K562 (cell line): ENCODE measurements around the gene LRMDA. TPM values are rescaled to one million over a fixed set of nuclear protein-coding genes. Genes with fewer than 3 reads are reported as not detected.

ENCODE experiments used
- ATAC-seq: fragments of 200-7000 bp; cut with Tn5 transposase; 3 replicates; pipeline ENCODE4 v1.9.1; 2020; ENCODE audit warnings: moderate library complexity
- BruUV-seq: library from RNA; stranded (reverse); fragments of 400-500 nt; replicated peaks from 2 replicates; lab custom pipeline; 2021; lab: Mats Ljungman, UMichigan
- CTCF ChIA-PET: fragments of 300-600 bp; formaldehyde crosslinking; extraction: SDS; loops from one replicate; lab custom pipeline; 2021; ENCODE audit warnings: low intra/inter-chr PET ratio; lab: Yijun Ruan, JAX
- POLR2A ChIA-PET: fragments of 300-600, 350-650 bp; sonication (Branson Sonifier 250); formaldehyde crosslinking; extraction: SDS; loops from one replicate; lab custom pipeline; 2021; ENCODE audit warnings: antibody characterized with exemption, inconsistent platforms; lab: Yijun Ruan, JAX
- DNase-seq, 4 experiments: peaks; one replicate each; pipeline versions ENCODE4 v3.0.0 to v3.0.0-alpha.2; 2011 to 2018; ENCODE audit warnings: low spot score in 3 of 4, mixed read lengths in 3 of 4; ENCODE audit errors: extremely low read depth in 1 of 4
- FAIRE-seq: peaks from 2 replicates; lab custom pipeline; 2011; peaks lifted over from hg19 to GRCh38; lab: Jason Lieb, UNC
- H2AFZ ChIP-seq: 2 replicates; pipeline ENCODE4 v1.6.0; 2011; ENCODE audit warnings: low read depth, low read length, control low read depth, inconsistent platforms
- H3K27ac ChIP-seq: fragments of 200-600 bp; 3 replicates; pipeline ENCODE4 v1.8.0; 2011; ENCODE audit warnings: low read depth, mild to moderate bottlenecking, control low read depth, inconsistent platforms, low read length, moderate library complexity, mixed read lengths; ENCODE audit errors: extremely low read depth
- H3K27me3 ChIP-seq, 2 experiments: fragments of 300-600 bp in 1 of 2; 2 replicates in 1 of 2; 3 replicates in 1 of 2; pipeline versions ENCODE4 v1.6.0 to v1.8.0; 2011; ENCODE audit warnings: inconsistent platforms in 2 of 2, low read length in 2 of 2, mild to moderate bottlenecking in 1 of 2, mixed read lengths in 1 of 2, moderate library complexity in 1 of 2; ENCODE audit not compliant: control insufficient read depth in 2 of 2, insufficient read depth in 2 of 2
- H3K36me3 ChIP-seq: fragments of 300-600 bp; 3 replicates; pipeline ENCODE4 v1.8.0; 2011; ENCODE audit warnings: mild to moderate bottlenecking, low read length, inconsistent platforms; ENCODE audit not compliant: control insufficient read depth, insufficient read depth
- H3K4me1 ChIP-seq, 2 experiments: fragments of 200-600 bp in 1 of 2; replicated peaks in 1 of 2; 2 replicates in 1 of 2; 3 replicates in 1 of 2; pipeline versions ENCODE4 v1.5.1 to v1.8.0; 2011; ENCODE audit warnings: inconsistent platforms in 2 of 2, low read length in 2 of 2, mild to moderate bottlenecking in 1 of 2, mixed read lengths in 1 of 2, moderate library complexity in 1 of 2; ENCODE audit not compliant: control insufficient read depth in 2 of 2, insufficient read depth in 2 of 2
- H3K4me2 ChIP-seq: 2 replicates; pipeline ENCODE4 v1.6.1; 2011; ENCODE audit warnings: low read length, control low read depth, inconsistent platforms, mixed read lengths; ENCODE audit not compliant: insufficient read depth
- H3K4me3 ChIP-seq: fragments of 200-600 bp; sonication (generic), shearing (Covaris generic); 2 replicates; pipeline ENCODE4 v1.5.1; 2016; ENCODE audit warnings: control low read depth, inconsistent platforms
- H3K79me2 ChIP-seq: fragments of 200-600 bp; 3 replicates; pipeline ENCODE4 v1.8.0; 2011; ENCODE audit warnings: low read length, inconsistent platforms; ENCODE audit not compliant: control insufficient read depth, insufficient read depth
- H3K9ac ChIP-seq, 2 experiments: 2 replicates each; pipeline versions ENCODE4 v1.6.0 to v1.6.1; 2011; ENCODE audit warnings: low read depth in 2 of 2, low read length in 2 of 2, control low read depth in 1 of 2, inconsistent platforms in 1 of 2, mild to moderate bottlenecking in 1 of 2, mixed read lengths in 1 of 2; ENCODE audit not compliant: insufficient read depth in 1 of 2
- H3K9me1 ChIP-seq: one replicate; pipeline ENCODE4 v1.6.0; 2011; ENCODE audit warnings: inconsistent platforms, mild to moderate bottlenecking, low read length, moderate library complexity; ENCODE audit not compliant: control insufficient read depth, insufficient read depth
- H3K9me3 ChIP-seq: replicated peaks from 2 replicates; pipeline ENCODE4 v1.5.1; 2011; ENCODE audit warnings: low read depth, low read length, inconsistent platforms; ENCODE audit not compliant: control insufficient read depth, insufficient read depth
- H4K20me1 ChIP-seq: replicated peaks from 2 replicates; pipeline ENCODE4 v1.6.1; 2011; ENCODE audit warnings: low read length, inconsistent platforms, mixed read lengths; ENCODE audit not compliant: control insufficient read depth, insufficient read depth
- CREB5 ChIP-seq: fragments of 250-450 bp; sonication (Bioruptor Pico); IDR thresholded peaks from 2 replicates; pipeline ENCODE4 v1.5.0; 2020; ENCODE audit warnings: mild to moderate bottlenecking
- ETS1 ChIP-seq: conservative IDR thresholded peaks from 2 replicates; pipeline ENCODE4 v1.6.1; 2011; ENCODE audit warnings: low read depth, mild to moderate bottlenecking, low read length; ENCODE audit not compliant: control insufficient read depth
- NCOA6 ChIP-seq: fragments of 450-650 bp; IDR thresholded peaks from 2 replicates; pipeline ENCODE4 v1.6.1; 2017; ENCODE audit warnings: mild to moderate bottlenecking
- PURB ChIP-seq: sonication (generic); formaldehyde crosslinking; IDR thresholded peaks from 2 replicates; pipeline ENCODE4 v1.9.0; 2021; ENCODE audit warnings: low read depth, mild to moderate bottlenecking, missing genetic modification reagents
- ZFP1 ChIP-seq: fragments of 450-650 bp; formaldehyde crosslinking; IDR thresholded peaks from 2 replicates; pipeline ENCODE4 v1.4.0; 2020; ENCODE audit warnings: mild to moderate bottlenecking, mixed read lengths
- WGBS: fragments of 100-300 bp; shearing (Covaris generic); methylation state at CpG from one replicate; pipeline ENCODE4 v1.1.6; 2016; ENCODE audit warnings: low coverage, mixed read lengths; ENCODE audit not compliant: insufficient coverage; ENCODE audit errors: missing lambda C conversion rate; 5-methylcytosine and 5-hydroxymethylcytosine counted together
- in situ Hi-C: fragments of 300-500 bp; cut with MboI; formaldehyde crosslinking; loops from 4 replicates; pipeline ENCODE4 v1.15.0; 2018; ENCODE audit warnings: inconsistent platforms, mixed read lengths
- intact Hi-C: fragments of 100-400 bp; cut with micrococcal nuclease; formaldehyde crosslinking; loops from 2 replicates; pipeline ENCODE4 v1.14.2; 2022
- polyA plus RNA-seq, 8 experiments: library from polyadenylated mRNA; depleted of rRNA in 4 of 8; stranded (reverse) in 5 of 8; unstranded in 3 of 8; fragments of >200 nt; fragmentation: Nextera tagmentation in 2 of 8; fragmentation: Illumina TruSeq in 1 of 8; extraction: Ambion mirVana in 2 of 8; extraction: Trizol in 1 of 8; gene quantifications; 2 replicates each; pipeline versions ENCODE4 v1.2.1 to v1.2.3, GENCODE V29; 2011 to 2014; ENCODE audit warnings: inconsistent platforms in 1 of 8, missing spikeins in 1 of 8
- total RNA-seq, 7 experiments: library from RNA; depleted of rRNA in 6 of 7; stranded (reverse); fragments of >200 nt in 6 of 7; fragmentation: Illumina TruSeq in 2 of 7; extraction: Trizol in 2 of 7; gene quantifications; 2 replicates each; pipeline versions ENCODE4 v1.2.1 to v1.2.3, GENCODE V29; 2011 to 2021; ENCODE audit warnings: low replicate concordance in 1 of 7
- TF ChIP-seq, protein P1 (sequence below), 2 experiments: fragments of 450-650 bp in 1 of 2; sonication (generic) in 1 of 2; formaldehyde crosslinking in 1 of 2; IDR thresholded peaks in 1 of 2; conservative IDR thresholded peaks in 1 of 2; 2 replicates each; pipeline versions ENCODE4 v1.6.1 to v1.8.1; 2016 to 2023; ENCODE audit warnings: mild to moderate bottlenecking in 2 of 2, moderate library complexity in 2 of 2, inconsistent platforms in 1 of 2, missing genetic modification reagents in 1 of 2
- TF ChIP-seq, protein P2 (sequence below): fragments of 250-450 bp; sonication (Bioruptor Pico); IDR thresholded peaks from 2 replicates; pipeline ENCODE4 v1.5.0; 2021

The LRMDA gene
- total and polyA plus RNA-seq, 9 of the 15 experiments (the other 6 are each of a cell fraction or from before 2014, with no cell fraction given): 0.25 TPM; not detected in 8

- FAIRE-seq: no peak
- Histone ChIP-seq H3K9me3 (no peaks in the 10 kb centered on the region), H3K9ac (no peak overlapping the region), H3K4me2 (no peak overlapping the region), H3K27ac (no peak overlapping the region), H2AFZ (no peak overlapping the region), H3K36me3 (no peaks in the 10 kb centered on the region), H4K20me1 (no peaks in the 10 kb centered on the region), H3K27me3 (peaks cover 0 to 4% of the 10 kb centered on the region in 2 experiments; a peak in 1 of 5 replicates), H3K79me2 (no peaks in the 10 kb centered on the region), H3K4me3 (no peak overlapping the region), H3K4me1 (no peaks in the 10 kb centered on the region), H3K9me1 (no peaks in the 10 kb centered on the region)
- WGBS: 0% methylated on average over 4 of the region's 4 CpGs
- POLR2A ChIA-PET: no interaction called here
- no peak for DNase-seq
- no peak for ATAC-seq
- TF ChIP-seq ZFP1 (no peak), PURB (CRISPR knock-in tag) (no peak), ETS1 (no peak), CREB5 (CRISPR knock-in tag) (no peak), NCOA6 (no peak)
- TF ChIP-seq, protein P1, sequence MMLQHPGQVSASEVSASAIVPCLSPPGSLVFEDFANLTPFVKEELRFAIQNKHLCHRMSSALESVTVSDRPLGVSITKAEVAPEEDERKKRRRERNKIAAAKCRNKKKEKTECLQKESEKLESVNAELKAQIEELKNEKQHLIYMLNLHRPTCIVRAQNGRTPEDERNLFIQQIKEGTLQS (IDR thresholded peaks at IDR 0.05): no peak
- TF ChIP-seq, protein P1 (CRISPR knock-in tag; conservative IDR thresholded peaks at IDR 0.05): no peak
- TF ChIP-seq, protein P2, sequence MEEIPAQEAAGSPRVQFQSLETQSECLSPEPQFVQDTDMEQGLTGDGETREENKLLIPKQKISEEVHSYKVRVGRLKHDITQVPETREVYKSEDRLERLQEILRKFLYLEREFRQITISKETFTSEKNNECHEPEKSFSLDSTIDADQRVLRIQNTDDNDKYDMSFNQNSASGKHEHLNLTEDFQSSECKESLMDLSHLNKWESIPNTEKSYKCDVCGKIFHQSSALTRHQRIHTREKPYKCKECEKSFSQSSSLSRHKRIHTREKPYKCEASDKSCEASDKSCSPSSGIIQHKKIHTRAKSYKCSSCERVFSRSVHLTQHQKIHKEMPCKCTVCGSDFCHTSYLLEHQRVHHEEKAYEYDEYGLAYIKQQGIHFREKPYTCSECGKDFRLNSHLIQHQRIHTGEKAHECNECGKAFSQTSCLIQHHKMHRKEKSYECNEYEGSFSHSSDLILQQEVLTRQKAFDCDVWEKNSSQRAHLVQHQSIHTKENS: no peak
- in situ Hi-C loops: no loop called here
- intact Hi-C loops: no loop called here
- no TSS peak for BruUV-seq
- CTCF ChIA-PET: no interaction called here
These were observed 569.6 kb downstream of the LRMDA start for GRCh38 chr10:76001019-76001418.
